OCI-LY7 (cell line): ENCODE data around the gene GYG2.

Experiments
- CTCF ChIP-seq: fragments of 200-600 bp; sonication (generic); conservative IDR thresholded peaks from 2 replicates; pipeline ENCODE4 v1.5.1; 2014; ENCODE audit warnings: mild to moderate bottlenecking, antibody characterized with exemption, low read length, moderate library complexity, mixed read lengths
- EZH2phosphoT487 ChIP-seq: fragments of 200-600 bp; sonication (generic); IDR thresholded peaks from 2 replicates; pipeline ENCODE4 v1.6.1; 2018; ENCODE audit warnings: low read depth, borderline replicate concordance, mild to moderate bottlenecking, mixed run types, antibody characterized with exemption, low read length, moderate library complexity, mixed read lengths

GRCh38 chrX:2785538-2785937, 43.2 kb upstream of the GYG2 start:
- TF ChIP-seq CTCF (no peak), EZH2phosphoT487 (no peak)
